GM23338 (cell line): ENCODE results near the gene FCGBP. TPM values are rescaled to one million over a fixed set of nuclear protein-coding genes. Genes with fewer than 3 reads are reported as not detected.

Experiments
- CREB1 ChIP-seq: fragments of 250-450 bp; sonication (Bioruptor Pico); IDR thresholded peaks from 2 replicates; pipeline ENCODE4 v1.5.0; 2020; ENCODE audit warnings: low read depth, mild to moderate bottlenecking, moderate library complexity
- EZH2phosphoT487 ChIP-seq: fragments of 200-600 bp; sonication (generic); IDR thresholded peaks from one replicate; pipeline ENCODE4 v1.8.1; 2018; ENCODE audit warnings: antibody characterized with exemption; ENCODE audit not compliant: unreplicated experiment
- JUNB ChIP-seq: IDR thresholded peaks from one replicate; pipeline ENCODE4 v1.6.1; 2016; ENCODE audit warnings: antibody characterized with exemption; ENCODE audit not compliant: unreplicated experiment
- NANOG ChIP-seq: IDR thresholded peaks from 2 replicates; pipeline ENCODE4 v1.6.1; 2016; ENCODE audit warnings: antibody characterized with exemption, borderline replicate concordance
- POLR2AphosphoS5 ChIP-seq: IDR thresholded peaks from 2 replicates; pipeline ENCODE4 v1.6.1; 2016; ENCODE audit warnings: antibody characterized with exemption, low read depth
- STAT1 ChIP-seq: IDR thresholded peaks from one replicate; pipeline ENCODE4 v1.6.1; 2016; ENCODE audit warnings: antibody characterized with exemption; ENCODE audit not compliant: unreplicated experiment
- ZNF114 ChIP-seq: fragments of 250-450 bp; sonication (Bioruptor Pico); IDR thresholded peaks from 2 replicates; pipeline ENCODE4 v1.5.0; 2020; ENCODE audit warnings: mild to moderate bottlenecking, moderate library complexity
- ZNF331 ChIP-seq: fragments of 250-450 bp; sonication (Bioruptor Pico); IDR thresholded peaks from 2 replicates; pipeline ENCODE4 v1.5.0; 2020; ENCODE audit warnings: low read depth, mild to moderate bottlenecking, moderate library complexity
- polyA plus RNA-seq: library from polyadenylated mRNA; unstranded; fragments of >200 nt; fragmentation: Nextera tagmentation; extraction: Ambion mirVana; gene quantifications from 2 replicates; pipeline ENCODE4 v1.2.1, GENCODE V29; 2016
- total RNA-seq: library from RNA; depleted of rRNA; stranded (reverse); fragments of >200 nt; shearing (Covaris generic); gene quantifications from 2 replicates; pipeline ENCODE4 v1.2.3, GENCODE V29; 2014
- TF ChIP-seq, protein P1 (sequence below): fragments of 250-450 bp; sonication (Bioruptor Pico); IDR thresholded peaks from 2 replicates; pipeline ENCODE4 v1.5.0; 2020; ENCODE audit warnings: mild to moderate bottlenecking, moderate library complexity
- TF ChIP-seq, protein P2 (sequence below), 2 experiments: fragments of 200-600 bp in 1 of 2; sonication (generic) in 1 of 2; conservative IDR thresholded peaks; 2 replicates each; pipeline versions ENCODE4 v1.5.1 to v1.6.1; 2016 to 2017; ENCODE audit warnings: antibody characterized with exemption in 2 of 2, low read depth in 2 of 2, mild to moderate bottlenecking in 2 of 2, moderate library complexity in 1 of 2
- TF ChIP-seq, protein P3 (sequence below): IDR thresholded peaks from 2 replicates; pipeline ENCODE4 v1.6.1; 2016; ENCODE audit warnings: antibody characterized with exemption

FCGBP gene
- total and polyA plus RNA-seq, 2 experiments from 2014 or later, result 0.44 to 3.6 TPM

DNA sequence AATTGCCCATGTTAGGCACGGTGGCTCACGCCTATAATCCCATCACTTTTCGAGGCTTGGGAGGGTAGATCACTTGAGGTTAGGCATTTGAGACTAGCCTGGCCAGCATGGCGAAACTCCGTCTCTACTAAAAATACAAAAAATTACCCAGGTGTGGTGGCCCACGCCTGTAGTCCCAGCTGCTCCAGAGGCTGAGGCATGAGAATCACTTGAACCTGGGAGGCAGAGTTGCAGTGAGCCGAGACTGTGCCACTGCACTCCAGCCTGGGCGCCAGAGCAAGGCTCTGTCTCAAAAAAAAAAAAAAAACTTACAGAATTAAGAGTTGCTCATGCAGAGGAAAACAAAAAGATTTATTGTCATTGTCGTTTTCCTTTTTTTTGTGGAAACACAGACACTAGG is 33.1 kb upstream of the FCGBP start (continued):
- TF ChIP-seq, protein P1, sequence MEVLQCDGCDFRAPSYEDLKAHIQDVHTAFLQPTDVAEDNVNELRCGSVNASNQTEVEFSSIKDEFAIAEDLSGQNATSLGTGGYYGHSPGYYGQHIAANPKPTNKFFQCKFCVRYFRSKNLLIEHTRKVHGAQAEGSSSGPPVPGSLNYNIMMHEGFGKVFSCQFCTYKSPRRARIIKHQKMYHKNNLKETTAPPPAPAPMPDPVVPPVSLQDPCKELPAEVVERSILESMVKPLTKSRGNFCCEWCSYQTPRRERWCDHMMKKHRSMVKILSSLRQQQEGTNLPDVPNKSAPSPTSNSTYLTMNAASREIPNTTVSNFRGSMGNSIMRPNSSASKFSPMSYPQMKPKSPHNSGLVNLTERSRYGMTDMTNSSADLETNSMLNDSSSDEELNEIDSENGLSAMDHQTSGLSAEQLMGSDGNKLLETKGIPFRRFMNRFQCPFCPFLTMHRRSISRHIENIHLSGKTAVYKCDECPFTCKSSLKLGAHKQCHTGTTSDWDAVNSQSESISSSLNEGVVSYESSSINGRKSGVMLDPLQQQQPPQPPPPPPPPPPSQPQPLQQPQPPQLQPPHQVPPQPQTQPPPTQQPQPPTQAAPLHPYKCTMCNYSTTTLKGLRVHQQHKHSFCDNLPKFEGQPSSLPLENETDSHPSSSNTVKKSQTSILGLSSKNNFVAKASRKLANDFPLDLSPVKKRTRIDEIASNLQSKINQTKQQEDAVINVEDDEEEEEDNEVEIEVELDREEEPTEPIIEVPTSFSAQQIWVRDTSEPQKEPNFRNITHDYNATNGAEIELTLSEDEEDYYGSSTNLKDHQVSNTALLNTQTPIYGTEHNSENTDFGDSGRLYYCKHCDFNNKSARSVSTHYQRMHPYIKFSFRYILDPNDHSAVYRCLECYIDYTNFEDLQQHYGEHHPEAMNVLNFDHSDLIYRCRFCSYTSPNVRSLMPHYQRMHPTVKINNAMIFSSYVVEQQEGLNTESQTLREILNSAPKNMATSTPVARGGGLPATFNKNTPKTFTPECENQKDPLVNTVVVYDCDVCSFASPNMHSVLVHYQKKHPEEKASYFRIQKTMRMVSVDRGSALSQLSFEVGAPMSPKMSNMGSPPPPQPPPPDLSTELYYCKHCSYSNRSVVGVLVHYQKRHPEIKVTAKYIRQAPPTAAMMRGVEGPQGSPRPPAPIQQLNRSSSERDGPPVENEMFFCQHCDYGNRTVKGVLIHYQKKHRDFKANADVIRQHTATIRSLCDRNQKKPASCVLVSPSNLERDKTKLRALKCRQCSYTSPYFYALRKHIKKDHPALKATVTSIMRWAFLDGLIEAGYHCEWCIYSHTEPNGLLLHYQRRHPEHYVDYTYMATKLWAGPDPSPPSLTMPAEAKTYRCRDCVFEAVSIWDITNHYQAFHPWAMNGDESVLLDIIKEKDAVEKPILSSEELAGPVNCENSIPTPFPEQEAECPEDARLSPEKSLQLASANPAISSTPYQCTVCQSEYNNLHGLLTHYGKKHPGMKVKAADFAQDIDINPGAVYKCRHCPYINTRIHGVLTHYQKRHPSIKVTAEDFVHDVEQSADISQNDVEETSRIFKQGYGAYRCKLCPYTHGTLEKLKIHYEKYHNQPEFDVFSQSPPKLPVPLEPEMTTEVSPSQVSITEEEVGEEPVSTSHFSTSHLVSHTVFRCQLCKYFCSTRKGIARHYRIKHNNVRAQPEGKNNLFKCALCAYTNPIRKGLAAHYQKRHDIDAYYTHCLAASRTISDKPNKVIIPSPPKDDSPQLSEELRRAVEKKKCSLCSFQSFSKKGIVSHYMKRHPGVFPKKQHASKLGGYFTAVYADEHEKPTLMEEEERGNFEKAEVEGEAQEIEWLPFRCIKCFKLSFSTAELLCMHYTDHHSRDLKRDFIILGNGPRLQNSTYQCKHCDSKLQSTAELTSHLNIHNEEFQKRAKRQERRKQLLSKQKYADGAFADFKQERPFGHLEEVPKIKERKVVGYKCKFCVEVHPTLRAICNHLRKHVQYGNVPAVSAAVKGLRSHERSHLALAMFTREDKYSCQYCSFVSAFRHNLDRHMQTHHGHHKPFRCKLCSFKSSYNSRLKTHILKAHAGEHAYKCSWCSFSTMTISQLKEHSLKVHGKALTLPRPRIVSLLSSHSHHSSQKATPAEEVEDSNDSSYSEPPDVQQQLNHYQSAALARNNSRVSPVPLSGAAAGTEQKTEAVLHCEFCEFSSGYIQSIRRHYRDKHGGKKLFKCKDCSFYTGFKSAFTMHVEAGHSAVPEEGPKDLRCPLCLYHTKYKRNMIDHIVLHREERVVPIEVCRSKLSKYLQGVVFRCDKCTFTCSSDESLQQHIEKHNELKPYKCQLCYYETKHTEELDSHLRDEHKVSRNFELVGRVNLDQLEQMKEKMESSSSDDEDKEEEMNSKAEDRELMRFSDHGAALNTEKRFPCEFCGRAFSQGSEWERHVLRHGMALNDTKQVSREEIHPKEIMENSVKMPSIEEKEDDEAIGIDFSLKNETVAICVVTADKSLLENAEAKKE (CRISPR knock-in tag), result no peak
- TF ChIP-seq ZNF331 (no peak), EZH2phosphoT487 (no peak), CREB1 (CRISPR knock-in tag) (no peak), JUNB (no peak), STAT1 (no peak), POLR2AphosphoS5 (no peak), ZNF114 (CRISPR knock-in tag) (no peak), NANOG (no peak)
- TF ChIP-seq, protein P2, sequence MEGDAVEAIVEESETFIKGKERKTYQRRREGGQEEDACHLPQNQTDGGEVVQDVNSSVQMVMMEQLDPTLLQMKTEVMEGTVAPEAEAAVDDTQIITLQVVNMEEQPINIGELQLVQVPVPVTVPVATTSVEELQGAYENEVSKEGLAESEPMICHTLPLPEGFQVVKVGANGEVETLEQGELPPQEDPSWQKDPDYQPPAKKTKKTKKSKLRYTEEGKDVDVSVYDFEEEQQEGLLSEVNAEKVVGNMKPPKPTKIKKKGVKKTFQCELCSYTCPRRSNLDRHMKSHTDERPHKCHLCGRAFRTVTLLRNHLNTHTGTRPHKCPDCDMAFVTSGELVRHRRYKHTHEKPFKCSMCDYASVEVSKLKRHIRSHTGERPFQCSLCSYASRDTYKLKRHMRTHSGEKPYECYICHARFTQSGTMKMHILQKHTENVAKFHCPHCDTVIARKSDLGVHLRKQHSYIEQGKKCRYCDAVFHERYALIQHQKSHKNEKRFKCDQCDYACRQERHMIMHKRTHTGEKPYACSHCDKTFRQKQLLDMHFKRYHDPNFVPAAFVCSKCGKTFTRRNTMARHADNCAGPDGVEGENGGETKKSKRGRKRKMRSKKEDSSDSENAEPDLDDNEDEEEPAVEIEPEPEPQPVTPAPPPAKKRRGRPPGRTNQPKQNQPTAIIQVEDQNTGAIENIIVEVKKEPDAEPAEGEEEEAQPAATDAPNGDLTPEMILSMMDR (conservative IDR thresholded peaks at IDR 0.05; ENCODE audit: low read depth in 2 of 2), result no peak
- TF ChIP-seq, protein P3, sequence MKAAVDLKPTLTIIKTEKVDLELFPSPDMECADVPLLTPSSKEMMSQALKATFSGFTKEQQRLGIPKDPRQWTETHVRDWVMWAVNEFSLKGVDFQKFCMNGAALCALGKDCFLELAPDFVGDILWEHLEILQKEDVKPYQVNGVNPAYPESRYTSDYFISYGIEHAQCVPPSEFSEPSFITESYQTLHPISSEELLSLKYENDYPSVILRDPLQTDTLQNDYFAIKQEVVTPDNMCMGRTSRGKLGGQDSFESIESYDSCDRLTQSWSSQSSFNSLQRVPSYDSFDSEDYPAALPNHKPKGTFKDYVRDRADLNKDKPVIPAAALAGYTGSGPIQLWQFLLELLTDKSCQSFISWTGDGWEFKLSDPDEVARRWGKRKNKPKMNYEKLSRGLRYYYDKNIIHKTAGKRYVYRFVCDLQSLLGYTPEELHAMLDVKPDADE, result no peak
